Glutamatergic neuron (in vitro differentiated cells): Measurements from ENCODE around the gene ALDH1A3. TPM values are rescaled to one million over a fixed set of nuclear protein-coding genes. Genes with fewer than 3 reads are reported as not detected.
A peak's percentile ranks its signal among the peaks of the same experiment; 100 is the strongest.

ENCODE experiments used
- DNase-seq: peaks from one replicate; pipeline ENCODE4 v3.0.0; 2022
- H3K27ac Mint-ChIP-seq: one replicate; pipeline ENCODE4 v1.8.0; 2020; ENCODE audit warnings: mild to moderate bottlenecking, mixed read lengths, inconsistent platforms; ENCODE audit not compliant: unreplicated experiment
- H3K27me3 Mint-ChIP-seq: one replicate; pipeline ENCODE4 v1.8.0; 2020; ENCODE audit warnings: mild to moderate bottlenecking, moderate library complexity, mixed read lengths, inconsistent platforms; ENCODE audit not compliant: unreplicated experiment
- H3K36me3 Mint-ChIP-seq: one replicate; pipeline ENCODE4 v1.8.0; 2020; ENCODE audit warnings: mild to moderate bottlenecking, mixed read lengths, inconsistent platforms; ENCODE audit not compliant: unreplicated experiment
- H3K4me1 Mint-ChIP-seq: one replicate; pipeline ENCODE4 v1.8.0; 2020; ENCODE audit warnings: mild to moderate bottlenecking, low read depth, mixed read lengths, inconsistent platforms; ENCODE audit not compliant: unreplicated experiment
- H3K4me3 Mint-ChIP-seq: one replicate; pipeline ENCODE4 v1.8.0; 2020; ENCODE audit warnings: mild to moderate bottlenecking, mixed read lengths, inconsistent platforms; ENCODE audit not compliant: unreplicated experiment
- H3K9me3 Mint-ChIP-seq: one replicate; pipeline ENCODE4 v1.8.0; 2020; ENCODE audit warnings: mild to moderate bottlenecking, moderate library complexity, mixed read lengths, inconsistent platforms; ENCODE audit not compliant: unreplicated experiment
- total RNA-seq: library from RNA; stranded (reverse); fragmentation: NEBNext Ultra II Directional; extraction: Animal tissue kit (Norgen Biotek cat#: 25700); gene quantifications from one replicate; pipeline ENCODE4 v1.2.1, GENCODE V29; 2021; ENCODE audit not compliant: unreplicated experiment
- TF ChIP-seq, protein P1 (sequence below): fragments of 200-600 bp; sonication (generic); IDR thresholded peaks from one replicate; pipeline ENCODE4 v1.5.0; 2021; ENCODE audit not compliant: partially characterized antibody, unreplicated experiment

Gene ALDH1A3
- total RNA-seq, 1 donor from 2014 or later, result 2.8 TPM

DNA sequence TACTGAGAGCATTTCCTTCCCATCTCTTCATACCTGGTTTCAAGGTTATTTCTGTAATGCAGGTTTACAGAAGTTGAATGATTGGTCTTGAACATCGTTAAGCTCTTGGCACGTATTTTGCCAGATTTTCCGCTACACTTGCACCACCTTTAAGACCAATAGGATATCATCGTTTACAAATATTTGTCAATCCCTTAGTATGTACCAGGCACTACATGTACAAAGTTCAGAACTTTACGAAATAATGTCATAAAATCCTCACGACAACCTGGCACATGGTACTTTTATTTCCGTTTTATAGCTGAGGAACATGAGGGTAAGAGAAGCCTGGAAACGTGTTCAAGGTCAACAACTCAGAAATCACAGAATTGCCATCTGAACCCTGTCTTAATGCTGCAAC is 45.8 kb downstream of the ALDH1A3 start:
- no peak overlapping the region for H3K27ac Mint-ChIP-seq
- H3K4me1 Mint-ChIP-seq, result peaks cover 12% of the 10 kb centered on the region
- no peak for DNase-seq
- TF ChIP-seq, protein P1, sequence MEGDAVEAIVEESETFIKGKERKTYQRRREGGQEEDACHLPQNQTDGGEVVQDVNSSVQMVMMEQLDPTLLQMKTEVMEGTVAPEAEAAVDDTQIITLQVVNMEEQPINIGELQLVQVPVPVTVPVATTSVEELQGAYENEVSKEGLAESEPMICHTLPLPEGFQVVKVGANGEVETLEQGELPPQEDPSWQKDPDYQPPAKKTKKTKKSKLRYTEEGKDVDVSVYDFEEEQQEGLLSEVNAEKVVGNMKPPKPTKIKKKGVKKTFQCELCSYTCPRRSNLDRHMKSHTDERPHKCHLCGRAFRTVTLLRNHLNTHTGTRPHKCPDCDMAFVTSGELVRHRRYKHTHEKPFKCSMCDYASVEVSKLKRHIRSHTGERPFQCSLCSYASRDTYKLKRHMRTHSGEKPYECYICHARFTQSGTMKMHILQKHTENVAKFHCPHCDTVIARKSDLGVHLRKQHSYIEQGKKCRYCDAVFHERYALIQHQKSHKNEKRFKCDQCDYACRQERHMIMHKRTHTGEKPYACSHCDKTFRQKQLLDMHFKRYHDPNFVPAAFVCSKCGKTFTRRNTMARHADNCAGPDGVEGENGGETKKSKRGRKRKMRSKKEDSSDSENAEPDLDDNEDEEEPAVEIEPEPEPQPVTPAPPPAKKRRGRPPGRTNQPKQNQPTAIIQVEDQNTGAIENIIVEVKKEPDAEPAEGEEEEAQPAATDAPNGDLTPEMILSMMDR, result no peak
- H3K9me3 Mint-ChIP-seq, result no peaks in the 10 kb centered on the region
- H3K27me3 Mint-ChIP-seq, result peaks cover 9% of the 10 kb centered on the region
- no peak overlapping the region for H3K4me3 Mint-ChIP-seq
- H3K36me3 Mint-ChIP-seq, result no peaks in the 10 kb centered on the region

DNA sequence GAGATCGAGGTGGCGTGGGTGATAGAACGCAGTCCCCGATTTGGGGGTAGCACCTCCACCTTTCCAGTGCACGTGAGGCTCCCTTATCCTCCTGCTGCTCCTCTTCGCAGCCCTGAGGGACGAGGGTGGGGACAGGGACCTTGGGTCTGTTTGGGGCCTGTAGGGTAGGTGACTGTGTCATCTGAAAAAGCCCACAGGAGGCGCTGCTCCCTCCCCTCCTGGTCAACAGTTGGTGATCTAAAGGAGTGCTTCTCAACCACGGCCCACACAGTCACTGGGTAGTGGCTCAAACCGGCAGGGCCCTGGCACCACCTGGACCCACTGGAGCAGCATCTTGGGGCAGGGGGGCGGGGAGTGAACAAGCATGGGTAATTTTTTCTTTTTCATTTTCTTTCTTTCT is 46.6 kb downstream of the ALDH1A3 start:
- Mint-ChIP-seq H3K36me3 (no peaks in the 10 kb centered on the region), H3K4me1 (peaks cover 12% of the 10 kb centered on the region), H3K27ac (no peak overlapping the region), H3K9me3 (no peaks in the 10 kb centered on the region), H3K27me3 (peaks cover 3% of the 10 kb centered on the region), H3K4me3 (no peak overlapping the region)
- DNase-seq, result no peak
- TF ChIP-seq, protein P1, result no peak

DNA sequence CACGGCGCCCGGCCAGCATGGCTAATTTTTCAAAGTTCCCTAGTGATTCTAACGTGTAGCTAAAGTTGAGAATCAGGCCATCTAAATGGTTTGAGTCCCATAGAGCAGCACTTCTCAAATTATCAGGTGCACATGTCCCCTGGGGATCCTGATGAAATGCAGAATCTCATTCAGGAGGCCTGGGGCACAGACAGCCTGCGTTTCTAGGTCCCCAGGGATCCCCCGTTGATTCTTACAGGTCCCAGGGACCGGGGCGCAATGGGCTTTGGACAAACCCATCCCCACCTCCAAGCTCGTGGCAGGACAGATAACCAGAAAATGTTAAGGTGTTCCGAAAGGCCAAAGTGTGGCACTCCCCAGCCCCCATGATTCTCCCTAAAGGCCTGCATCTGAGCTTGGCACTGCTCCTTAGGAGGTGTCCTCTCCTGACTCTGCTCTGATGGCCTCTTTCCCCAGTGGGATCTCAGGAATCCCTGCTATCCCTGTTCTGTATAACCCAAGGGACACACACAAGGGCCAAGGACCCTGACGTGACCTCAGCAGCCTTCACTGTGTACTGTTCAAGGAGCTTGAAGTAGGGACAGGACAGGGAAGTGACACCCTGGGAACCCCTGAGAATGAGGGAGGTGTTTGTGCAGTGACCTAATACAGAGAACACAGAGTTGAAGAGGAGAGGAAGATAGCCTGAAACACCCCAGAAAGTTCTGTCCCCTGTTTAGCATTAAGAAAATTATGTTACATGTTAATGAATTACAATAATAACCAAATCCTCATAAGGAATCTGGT is 47.5 kb downstream of the ALDH1A3 start:
- Mint-ChIP-seq H3K4me1 (peaks cover 12% of the 10 kb centered on the region), H3K4me3 (no peak overlapping the region), H3K36me3 (no peaks in the 10 kb centered on the region), H3K27ac (no peak overlapping the region), H3K27me3 (no peaks in the 10 kb centered on the region), H3K9me3 (no peaks in the 10 kb centered on the region)
- DNase-seq, result no peak
- TF ChIP-seq, protein P1, result no peak

DNA sequence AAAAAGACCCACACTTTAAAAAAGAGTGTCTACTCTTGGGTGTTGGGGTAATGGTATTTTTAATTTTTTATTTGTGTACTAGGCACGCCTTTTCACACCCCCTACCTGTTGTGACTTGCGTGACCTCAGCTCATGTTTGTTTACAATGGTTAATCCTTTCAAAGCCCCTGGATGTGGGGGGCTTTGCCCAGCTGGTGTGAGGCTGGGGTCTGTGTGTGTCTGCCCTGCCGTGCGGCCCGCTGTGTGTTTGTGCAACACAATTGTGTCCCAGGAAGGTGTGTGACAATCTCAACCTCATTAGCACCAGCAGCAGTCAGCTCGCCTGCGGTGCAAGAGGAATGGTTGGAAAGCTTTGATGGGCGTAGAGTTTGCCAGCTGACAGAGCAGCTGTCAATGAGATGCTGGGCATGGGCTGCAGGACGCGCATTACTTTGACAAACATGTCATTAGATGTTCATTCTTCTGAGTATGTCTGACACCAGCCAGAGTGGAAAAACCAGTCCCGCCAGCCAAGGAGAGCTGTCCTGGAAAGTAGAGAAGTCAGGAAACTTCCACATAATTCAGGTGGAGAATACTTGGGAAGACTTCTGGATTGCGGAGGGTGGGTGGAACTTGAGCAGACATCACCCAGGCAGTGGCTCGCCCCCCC is 49.1 kb downstream of the ALDH1A3 start:
- no peak overlapping the region for H3K27ac Mint-ChIP-seq
- no peaks in the 10 kb centered on the region for H3K36me3 Mint-ChIP-seq
- H3K4me1 Mint-ChIP-seq, result peaks cover 12% of the 10 kb centered on the region
- TF ChIP-seq, protein P1, result no peak
- no peaks in the 10 kb centered on the region for H3K9me3 Mint-ChIP-seq
- H3K27me3 Mint-ChIP-seq, result no peaks in the 10 kb centered on the region
- DNase-seq, result no peak
- H3K4me3 Mint-ChIP-seq, result no peak overlapping the region

DNA sequence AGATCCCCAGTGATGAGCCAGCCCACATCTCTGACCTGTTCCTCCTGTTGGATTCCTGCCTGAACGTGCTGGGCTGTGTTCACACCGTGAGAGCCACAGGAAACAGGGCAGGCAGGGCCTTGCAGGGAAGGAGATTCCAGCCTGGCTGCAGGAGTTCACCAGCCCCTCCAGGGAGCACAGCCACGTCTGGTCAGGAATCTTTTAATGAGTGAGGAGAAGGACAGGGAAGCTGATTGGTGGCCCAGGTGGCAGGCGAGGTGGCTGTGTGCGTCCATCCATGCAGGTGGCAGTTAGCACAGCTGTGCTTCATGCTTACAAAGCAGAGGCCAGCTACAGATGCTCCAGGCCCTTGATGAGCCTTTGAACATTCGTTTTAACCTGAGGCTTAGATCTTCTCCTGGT is 50.0 kb downstream of the ALDH1A3 start:
- Mint-ChIP-seq H3K4me1 (peaks cover 12% of the 10 kb centered on the region), H3K36me3 (no peaks in the 10 kb centered on the region), H3K27ac (no peak overlapping the region), H3K9me3 (no peaks in the 10 kb centered on the region), H3K4me3 (no peak overlapping the region), H3K27me3 (no peaks in the 10 kb centered on the region)
- TF ChIP-seq, protein P1, result no peak
- peak; percentile 41 for DNase-seq
